ENCODE data around the gene CCDC28A.

Gene CCDC28A

GRCh38 chr6:138832182-138832581 is 58.6 kb downstream of the CCDC28A start:
- in situ Hi-C loops (cut with HindIII; ENCODE audit: low sequenced_read_pairs): no loop called here

DNA sequence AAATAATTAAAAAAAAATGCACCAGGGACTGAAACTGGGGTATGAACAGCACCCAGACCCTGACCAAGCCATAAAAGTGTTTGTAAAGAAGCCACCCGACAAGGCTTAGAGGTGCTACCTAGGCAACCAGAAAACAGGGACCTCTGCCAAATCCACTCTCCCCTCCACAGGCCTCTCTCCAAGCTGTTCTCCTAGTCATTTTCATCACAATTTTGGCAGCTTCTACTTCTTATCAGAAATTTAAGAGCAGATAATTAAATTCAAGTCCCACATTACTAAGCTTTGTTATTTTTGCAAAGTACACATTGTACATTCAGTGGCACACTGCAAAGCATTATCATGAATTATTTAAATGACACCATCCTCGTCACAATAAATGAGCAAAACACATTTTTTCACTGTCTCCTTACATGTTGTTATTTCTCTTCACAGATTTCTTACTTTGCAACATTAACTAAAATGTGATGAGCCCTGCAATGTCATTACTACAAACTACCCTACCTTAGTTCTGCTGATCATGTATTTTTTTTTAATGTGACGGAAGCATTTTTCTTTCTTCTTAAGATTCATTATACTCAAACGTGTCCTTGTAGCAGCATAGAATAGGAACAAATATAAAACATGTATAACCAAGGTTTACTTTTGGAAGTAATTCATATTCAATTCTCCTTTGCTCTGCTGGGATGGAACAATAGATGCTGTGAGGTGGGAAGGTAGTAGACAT is 60.4 kb downstream of the CCDC28A start:
- in situ Hi-C loops (cut with HindIII; ENCODE audit: low sequenced_read_pairs): no loop called here

GRCh38 chr6:138837246-138837645 is 63.7 kb downstream of the CCDC28A start:
- in situ Hi-C loops (cut with HindIII; ENCODE audit: low sequenced_read_pairs): no loop called here

Data from DLD1 (cell line).